Right lobe of liver (tissue), 4 donors: ENCODE results near the gene KRCC1.
"Not testable (repeated sequence)": the region's sequence is repeated elsewhere in the genome, so short reads cannot be mapped to it uniquely, and the experiment has no call there.

ENCODE experiments used
- POLR2A ChIP-seq: fragments of 450-650 bp; IDR thresholded peaks from one replicate; pipeline ENCODE4 v1.6.1; 2017; ENCODE audit warnings: antibody characterized with exemption, mild to moderate bottlenecking
- TF ChIP-seq, protein P1 (sequence below), 4 donors: fragments of 200-600 bp in 3 of 4; fragments of 450-650 bp in 1 of 4; IDR thresholded peaks; one replicate each; pipeline versions ENCODE4 v1.5.1 to v1.8.0; 2016 to 2022; ENCODE audit warnings: antibody characterized with exemption in 4 of 4, mild to moderate bottlenecking in 2 of 4
- donor health status: DM: no; HTN: no; CAD: no.
- donor health status: DM: no; HTN: no; CAD: no.
- donor health status: DM: no; HTN: yes; CAD: no.

DNA sequence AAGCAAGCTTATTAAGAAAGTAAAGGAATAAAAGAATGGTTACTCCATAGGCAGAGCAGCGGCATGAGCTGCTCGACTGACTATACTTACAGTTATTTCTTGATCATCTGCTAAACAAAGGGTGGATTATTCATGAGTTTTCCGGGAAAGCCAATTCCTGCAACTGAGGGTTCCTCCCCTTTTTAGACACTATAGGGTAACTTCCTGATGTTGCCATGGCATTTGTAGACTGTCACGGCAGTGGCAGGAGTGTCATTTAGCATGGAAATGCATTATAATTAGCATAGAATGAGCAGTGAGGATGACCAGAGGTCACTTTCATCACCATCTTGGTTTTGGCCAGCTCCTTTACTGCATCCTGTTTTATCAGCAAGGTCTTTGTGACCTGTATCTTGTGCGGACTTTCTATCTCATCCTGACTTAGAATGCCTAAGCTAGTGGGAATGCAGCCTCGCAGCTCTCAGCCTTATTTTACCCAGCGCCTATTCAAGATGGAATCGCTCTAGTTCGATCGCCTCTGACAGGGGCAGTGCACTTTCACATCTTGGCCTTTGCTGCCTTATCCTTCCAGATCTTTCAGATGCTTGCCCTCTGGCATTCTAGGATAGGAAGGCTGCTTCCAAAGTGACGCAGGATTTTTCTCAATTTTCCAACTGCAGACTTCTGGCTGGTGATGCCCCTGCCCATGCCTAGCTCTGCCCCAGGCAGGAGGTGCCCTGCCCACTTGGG lies 37.3 kb downstream of the KRCC1 start:
- TF ChIP-seq POLR2A = not testable (repeated sequence)
- TF ChIP-seq, protein P1, sequence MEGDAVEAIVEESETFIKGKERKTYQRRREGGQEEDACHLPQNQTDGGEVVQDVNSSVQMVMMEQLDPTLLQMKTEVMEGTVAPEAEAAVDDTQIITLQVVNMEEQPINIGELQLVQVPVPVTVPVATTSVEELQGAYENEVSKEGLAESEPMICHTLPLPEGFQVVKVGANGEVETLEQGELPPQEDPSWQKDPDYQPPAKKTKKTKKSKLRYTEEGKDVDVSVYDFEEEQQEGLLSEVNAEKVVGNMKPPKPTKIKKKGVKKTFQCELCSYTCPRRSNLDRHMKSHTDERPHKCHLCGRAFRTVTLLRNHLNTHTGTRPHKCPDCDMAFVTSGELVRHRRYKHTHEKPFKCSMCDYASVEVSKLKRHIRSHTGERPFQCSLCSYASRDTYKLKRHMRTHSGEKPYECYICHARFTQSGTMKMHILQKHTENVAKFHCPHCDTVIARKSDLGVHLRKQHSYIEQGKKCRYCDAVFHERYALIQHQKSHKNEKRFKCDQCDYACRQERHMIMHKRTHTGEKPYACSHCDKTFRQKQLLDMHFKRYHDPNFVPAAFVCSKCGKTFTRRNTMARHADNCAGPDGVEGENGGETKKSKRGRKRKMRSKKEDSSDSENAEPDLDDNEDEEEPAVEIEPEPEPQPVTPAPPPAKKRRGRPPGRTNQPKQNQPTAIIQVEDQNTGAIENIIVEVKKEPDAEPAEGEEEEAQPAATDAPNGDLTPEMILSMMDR (IDR thresholded peaks at IDR 0.05) = not testable (repeated sequence)
